Sigmoid colon (tissue), 7 donors: ENCODE measurements around the gene RAB3C. TPM values are rescaled to one million over a fixed set of nuclear protein-coding genes. Genes with fewer than 3 reads are reported as not detected.
"Not testable (repeated sequence)": the region's sequence is repeated elsewhere in the genome, so short reads cannot be mapped to it uniquely, and the experiment has no call there.

Experiments
- DNase-seq: peaks from one replicate; pipeline ENCODE4 v3.0.0-alpha.2; 2019
- H3K27ac ChIP-seq, 4 donors: fragments of 200-600 bp; sonication (generic); one replicate each; pipeline ENCODE4 v1.5.1; 2016 to 2019; ENCODE audit warnings: mild to moderate bottlenecking in 1 of 4
- H3K27me3 ChIP-seq, 3 donors: fragments of 200-600 bp; sonication (generic); one replicate each; pipeline ENCODE4 v1.5.1; 2019; ENCODE audit warnings: mild to moderate bottlenecking in 1 of 3
- H3K36me3 ChIP-seq, 4 donors: fragments of 200-600 bp; sonication (generic); one replicate each; pipeline ENCODE4 v1.5.1; 2016 to 2019
- H3K4me1 ChIP-seq, 4 donors: fragments of 200-600 bp; sonication (generic); one replicate each; pipeline ENCODE4 v1.5.1; 2017 to 2019
- H3K4me3 ChIP-seq, 4 donors: fragments of 200-600 bp; sonication (generic); one replicate each; pipeline ENCODE4 v1.5.1; 2017 to 2019; ENCODE audit warnings: mild to moderate bottlenecking in 2 of 4, moderate library complexity in 1 of 4
- H3K9me3 ChIP-seq, 4 donors: fragments of 200-600 bp in 3 of 4; sonication (generic) in 3 of 4; one replicate each; pipeline versions ENCODE4 v1.5.1 to v1.6.1; 2013 to 2019
- CTCF ChIP-seq, 4 experiments: fragments of 450-650 bp in 3 of 4; fragments of 200-600 bp in 1 of 4; IDR thresholded peaks; one replicate each; pipeline ENCODE4 v1.5.1; 2016 to 2019; ENCODE audit warnings: antibody characterized with exemption in 4 of 4, mild to moderate bottlenecking in 3 of 4, moderate library complexity in 2 of 4
- EP300 ChIP-seq, 4 donors: sonication (generic); formaldehyde crosslinking; IDR thresholded peaks; one replicate each; pipeline ENCODE4 v1.6.1; 2017; ENCODE audit warnings: antibody characterized with exemption in 4 of 4
- POLR2A ChIP-seq, 2 donors: fragments of 450-650 bp; IDR thresholded peaks; one replicate each; pipeline ENCODE4 v1.6.1; 2016; ENCODE audit warnings: antibody characterized with exemption in 2 of 2, mild to moderate bottlenecking in 2 of 2, moderate library complexity in 2 of 2
- POLR2AphosphoS5 ChIP-seq, 4 donors: sonication (generic); formaldehyde crosslinking; IDR thresholded peaks; one replicate each; pipeline ENCODE4 v1.6.1; 2017; ENCODE audit warnings: antibody characterized with exemption in 4 of 4
- WGBS, 2 donors: extraction: QIAGEN DNeasy Blood & Tissue Kit; methylation state at CpG; one replicate each; pipeline ENCODE4 v1.1.7; 2013; 5-methylcytosine and 5-hydroxymethylcytosine counted together
- intact Hi-C: fragments of 100-400 bp; cut with DNase I; formaldehyde crosslinking; loops from one replicate; pipeline ENCODE4 v1.15.1; 2023
- polyA plus RNA-seq, 3 donors: library from polyadenylated mRNA; stranded (reverse); fragments of 200-250 nt; gene quantifications; one replicate each; pipeline ENCODE4 v1.2.3, GENCODE V29; 2013
- total RNA-seq, 4 donors: library from RNA; depleted of rRNA; stranded (reverse); fragments of >200 nt; gene quantifications; one replicate each; pipeline ENCODE4 v1.1.0, GENCODE V29; 2016
- donor health status: healthy with polysubstance abuse.
- donor health status: Bipolar disorder and iron deficiency.
- donor health status: healthy.

Gene RAB3C
- total and polyA plus RNA-seq, 7 donors, result under 0.01 to 17.6 (median 2.4) TPM; not detected in 1

GRCh38 chr5:58595952-58596351 is 13.1 kb downstream of the RAB3C start:
- intact Hi-C loops, result no loop called here
- no peak overlapping the region for H3K27ac ChIP-seq
- no peaks in the 10 kb centered on the region for H3K4me1 ChIP-seq
- TF ChIP-seq EP300 (IDR thresholded peaks at IDR 0.05), result no peak
- TF ChIP-seq POLR2A (IDR thresholded peaks at IDR 0.05), result no peak
- TF ChIP-seq POLR2AphosphoS5 (IDR thresholded peaks at IDR 0.05), result no peak
- TF ChIP-seq CTCF (IDR thresholded peaks at IDR 0.05), result no peak
- no peak overlapping the region for H3K4me3 ChIP-seq
- H3K9me3 ChIP-seq, result no peaks in the 10 kb centered on the region
- no peaks in the 10 kb centered on the region for H3K27me3 ChIP-seq
- no peak for DNase-seq
- H3K36me3 ChIP-seq, result no peaks in the 10 kb centered on the region

GRCh38 chr5:58598440-58598839 is 15.6 kb downstream of the RAB3C start:
- 90 to 94% methylated on average over 1 of the region's 1 CpG for WGBS, 2 donors

GRCh38 chr5:58599217-58599616 is 16.3 kb downstream of the RAB3C start:
- intact Hi-C loops, result no loop called here
- Histone ChIP-seq H3K36me3 (no peaks in the 10 kb centered on the region), H3K4me3 (no peak overlapping the region), H3K27me3 (no peaks in the 10 kb centered on the region), H3K9me3 (peaks cover 0 to 1% (median 0%) of the 10 kb centered on the region in 4 donors), H3K4me1 (no peaks in the 10 kb centered on the region), H3K27ac (no peak overlapping the region)
- 76 to 87% methylated on average over 1 of the region's 1 CpG for WGBS, 2 donors
- no peak for TF ChIP-seq CTCF (IDR thresholded peaks at IDR 0.05)
- TF ChIP-seq POLR2A (IDR thresholded peaks at IDR 0.05), result no peak
- TF ChIP-seq POLR2AphosphoS5 (IDR thresholded peaks at IDR 0.05), result no peak
- no peak for TF ChIP-seq EP300 (IDR thresholded peaks at IDR 0.05)
- no peak for DNase-seq

More at GRCh38 chr5:58598440-58598839, 15.6 kb downstream of the RAB3C start:
- H3K36me3 ChIP-seq, result no peaks in the 10 kb centered on the region
- TF ChIP-seq POLR2AphosphoS5 (IDR thresholded peaks at IDR 0.05), result no peak
- no peak for TF ChIP-seq EP300 (IDR thresholded peaks at IDR 0.05)
- TF ChIP-seq POLR2A (IDR thresholded peaks at IDR 0.05), result no peak
- no peak for TF ChIP-seq CTCF (IDR thresholded peaks at IDR 0.05)
- H3K27me3 ChIP-seq, result no peaks in the 10 kb centered on the region
- H3K27ac ChIP-seq, result no peak overlapping the region
- DNase-seq, result no peak
- intact Hi-C loops, result no loop called here
- H3K9me3 ChIP-seq, result peaks cover 0 to 1% (median 0%) of the 10 kb centered on the region in 4 donors
- no peak overlapping the region for H3K4me3 ChIP-seq
- H3K4me1 ChIP-seq, result no peaks in the 10 kb centered on the region

GRCh38 chr5:58600613-58601012 is 17.7 kb downstream of the RAB3C start:
- 7 to 24% methylated on average over 2 of the region's 2 CpGs for WGBS, 2 donors

GRCh38 chr5:58602889-58603288 is 20.0 kb downstream of the RAB3C start:
- intact Hi-C loops, H3K4me3 ChIP-seq, DNase-seq, H3K36me3 ChIP-seq, H3K4me1 ChIP-seq, H3K27me3 ChIP-seq, H3K9me3 ChIP-seq, H3K27ac ChIP-seq: not testable (repeated sequence)
- WGBS, 2 donors, result 78 to 95% methylated on average over 4 of the region's 4 CpGs

More at GRCh38 chr5:58600613-58601012, 17.7 kb downstream of the RAB3C start:
- H3K4me3 ChIP-seq, intact Hi-C loops, H3K27ac ChIP-seq, H3K4me1 ChIP-seq, H3K9me3 ChIP-seq, H3K36me3 ChIP-seq, H3K27me3 ChIP-seq, DNase-seq: not testable (repeated sequence)

- intact Hi-C loops, result no loop called here
- TF ChIP-seq EP300 (IDR thresholded peaks at IDR 0.05), result no peak
- no peak for TF ChIP-seq POLR2AphosphoS5 (IDR thresholded peaks at IDR 0.05)
- Histone ChIP-seq H3K27me3 (no peaks in the 10 kb centered on the region), H3K9me3 (peaks cover 0 to 4% (median under 1%) of the 10 kb centered on the region in 4 donors), H3K27ac (no peak overlapping the region), H3K36me3 (no peaks in the 10 kb centered on the region), H3K4me3 (no peak overlapping the region), H3K4me1 (no peaks in the 10 kb centered on the region)
- DNase-seq, result no peak
- 75 to 82% methylated on average over 4 of the region's 4 CpGs for WGBS, 2 donors
Measured at GRCh38 chr5:58606064-58606463, 23.2 kb downstream of the RAB3C start.
